GM12878 (cell line): ENCODE measurements around the gene RTN4R. TPM values are rescaled to one million over a fixed set of nuclear protein-coding genes. Genes with fewer than 3 reads are reported as not detected.

Experiments
- ATAC-seq: fragments of 200-7000 bp; cut with Tn5 transposase; 3 replicates; pipeline ENCODE4 v1.9.1; 2020; ENCODE audit warnings: mild to moderate bottlenecking, moderate library complexity
- BruUV-seq: library from RNA; stranded (reverse); fragments of 400-500 nt; replicated peaks from 2 replicates; lab custom pipeline; 2021; lab: Mats Ljungman, UMichigan
- CTCF ChIA-PET: fragments of 300-600 bp; sonication (Branson Sonifier 250); formaldehyde crosslinking; extraction: SDS; loops from one replicate; lab custom pipeline; 2021; ENCODE audit warnings: inconsistent platforms; lab: Yijun Ruan, JAX
- POLR2A ChIA-PET: fragments of 350-600 bp; formaldehyde crosslinking; extraction: SDS; loops from one replicate; lab custom pipeline; 2021; ENCODE audit warnings: inconsistent platforms; lab: Charles Lee
- RAD21 ChIA-PET: fragments of 300-600 bp; sonication (Branson Sonifier 250); formaldehyde crosslinking; loops from one replicate; lab custom pipeline; 2023; ENCODE audit warnings: antibody characterized with exemption; ENCODE audit not compliant: unreplicated experiment; lab: Charles Lee
- SMC1A ChIA-PET: fragments of 300-600 bp; sonication (Branson Sonifier 250); formaldehyde crosslinking; loops from one replicate; lab custom pipeline; 2023; ENCODE audit not compliant: unreplicated experiment, uncharacterized antibody; lab: Charles Lee
- DNase-seq: peaks from one replicate; pipeline ENCODE4 v3.0.0-alpha.2; 2011; ENCODE audit warnings: low read depth, low spot score
- FAIRE-seq: peaks from 3 replicates; lab custom pipeline; 2011; peaks lifted over from hg19 to GRCh38; lab: Jason Lieb, UNC
- H2AFZ ChIP-seq: 2 replicates; pipeline ENCODE4 v1.6.0; 2011; ENCODE audit warnings: low read depth, low read length, control low read depth; ENCODE audit not compliant: control insufficient read depth
- H3K27ac ChIP-seq: 2 replicates; pipeline ENCODE4 v1.5.1; 2011; ENCODE audit warnings: control low read depth; ENCODE audit not compliant: control insufficient read depth, insufficient read depth
- H3K27me3 ChIP-seq, 2 experiments: replicated peaks in 1 of 2; 2 replicates each; pipeline versions ENCODE4 v1.6.0 to v1.6.1; 2011; ENCODE audit warnings: low read length in 1 of 2; ENCODE audit not compliant: control insufficient read depth in 2 of 2, insufficient read depth in 2 of 2
- H3K36me3 ChIP-seq, 2 experiments: 2 replicates each; pipeline ENCODE4 v1.5.1; 2011; ENCODE audit warnings: low read length in 1 of 2; ENCODE audit not compliant: control insufficient read depth in 2 of 2, insufficient read depth in 2 of 2
- H3K4me1 ChIP-seq: 2 replicates; pipeline ENCODE4 v1.6.1; 2011; ENCODE audit warnings: mild to moderate bottlenecking, low read length, moderate library complexity, mixed read lengths; ENCODE audit not compliant: control insufficient read depth, insufficient read depth
- H3K4me2 ChIP-seq: 2 replicates; pipeline ENCODE4 v1.6.0; 2011; ENCODE audit warnings: control low read depth; ENCODE audit not compliant: control insufficient read depth, insufficient read depth
- H3K4me3 ChIP-seq: fragments of 200-600 bp; sonication (generic); 2 replicates; pipeline ENCODE4 v1.5.1; 2016
- H3K79me2 ChIP-seq: 2 replicates; pipeline ENCODE4 v1.6.0; 2011; ENCODE audit warnings: low read length; ENCODE audit not compliant: control insufficient read depth, insufficient read depth
- H3K9ac ChIP-seq: 2 replicates; pipeline ENCODE4 v1.8.0; 2011; ENCODE audit warnings: low read length, control low read depth, mixed read lengths; ENCODE audit not compliant: control insufficient read depth, insufficient read depth
- H3K9me3 ChIP-seq: replicated peaks from 3 replicates; pipeline ENCODE4 v1.5.1; 2011; ENCODE audit warnings: mild to moderate bottlenecking, low read length; ENCODE audit not compliant: control insufficient read depth, insufficient read depth
- H4K20me1 ChIP-seq: 2 replicates; pipeline ENCODE4 v1.6.0; 2011; ENCODE audit not compliant: control insufficient read depth, insufficient read depth
- BCLAF1 ChIP-seq: fragments of 450-650 bp; IDR thresholded peaks from 2 replicates; pipeline ENCODE4 v1.6.1; 2017; ENCODE audit warnings: antibody characterized with exemption, mild to moderate bottlenecking, moderate library complexity
- BHLHE40 ChIP-seq, 2 experiments: fragments of 450-650 bp in 1 of 2; IDR thresholded peaks; 2 replicates each; pipeline ENCODE4 v1.6.1; 2011 to 2017; ENCODE audit warnings: low read depth in 2 of 2, borderline replicate concordance in 1 of 2, improper control_type of control experiment in 1 of 2, low read length in 1 of 2, mild to moderate bottlenecking in 1 of 2
- CHD2 ChIP-seq: IDR thresholded peaks from 2 replicates; pipeline ENCODE4 v1.6.1; 2011; ENCODE audit warnings: low read depth, low read length, improper control_type of control experiment, borderline replicate concordance
- CREB1 ChIP-seq: IDR thresholded peaks from 2 replicates; pipeline ENCODE4 v1.6.1; 2012; ENCODE audit warnings: low read depth, mild to moderate bottlenecking, inconsistent platforms
- ELK1 ChIP-seq: IDR thresholded peaks from 2 replicates; pipeline ENCODE4 v1.6.1; 2012; ENCODE audit warnings: low read depth, low read length, improper control_type of control experiment
- IKZF1 ChIP-seq: fragments of 450-650 bp; conservative IDR thresholded peaks from 2 replicates; pipeline ENCODE4 v1.6.1; 2017; ENCODE audit warnings: antibody characterized with exemption, mild to moderate bottlenecking
- MAX ChIP-seq: IDR thresholded peaks from 2 replicates; pipeline ENCODE4 v1.6.1; 2012; ENCODE audit warnings: low read depth, low read length, improper control_type of control experiment
- MTA2 ChIP-seq: fragments of 450-650 bp; IDR thresholded peaks from 2 replicates; pipeline ENCODE4 v1.6.1; 2016; ENCODE audit warnings: low read depth, mild to moderate bottlenecking, moderate library complexity
- MTA3 ChIP-seq: IDR thresholded peaks from 2 replicates; pipeline ENCODE4 v1.6.1; 2012; ENCODE audit warnings: low read length, inconsistent platforms, borderline replicate concordance
- NR2C1 ChIP-seq: fragments of 450-650 bp; IDR thresholded peaks from 2 replicates; pipeline ENCODE4 v1.6.1; 2017; ENCODE audit warnings: antibody characterized with exemption, mild to moderate bottlenecking, moderate library complexity
- PBX3 ChIP-seq: IDR thresholded peaks from 2 replicates; pipeline ENCODE4 v1.6.1; 2011; ENCODE audit warnings: mild to moderate bottlenecking, low read depth, low read length, moderate library complexity; ENCODE audit not compliant: insufficient replicate concordance
- PKNOX1 ChIP-seq: fragments of 450-650 bp; IDR thresholded peaks from 2 replicates; pipeline ENCODE4 v1.6.1; 2016; ENCODE audit warnings: mild to moderate bottlenecking
- POLR2A ChIP-seq: IDR thresholded peaks from 2 replicates; pipeline ENCODE4 v1.6.1; 2011; ENCODE audit warnings: low read depth, mild to moderate bottlenecking, low read length
- SMARCA5 ChIP-seq: fragments of 450-650 bp; IDR thresholded peaks from 2 replicates; pipeline ENCODE4 v1.6.1; 2017; ENCODE audit warnings: mild to moderate bottlenecking
- USF2 ChIP-seq: IDR thresholded peaks from 2 replicates; pipeline ENCODE4 v1.6.1; 2011; ENCODE audit warnings: low read depth, low read length, improper control_type of control experiment, borderline replicate concordance
- WRNIP1 ChIP-seq: IDR thresholded peaks from 2 replicates; pipeline ENCODE4 v1.6.1; 2011; ENCODE audit warnings: low read depth, low read length, improper control_type of control experiment, borderline replicate concordance
- ZNF207 ChIP-seq: fragments of 450-650 bp; IDR thresholded peaks from 2 replicates; pipeline ENCODE4 v1.6.1; 2014; ENCODE audit warnings: antibody characterized with exemption, mild to moderate bottlenecking, borderline replicate concordance
- WGBS: methylation state at CpG from one replicate; pipeline ENCODE4 v1.1.6; 2016; ENCODE audit warnings: low lambda C conversion rate; ENCODE audit not compliant: insufficient replicate concordance, insufficient coverage; ENCODE audit errors: missing lambda C conversion rate; 5-methylcytosine and 5-hydroxymethylcytosine counted together
- in situ Hi-C: fragments of 300-500 bp; cut with MboI; formaldehyde crosslinking; loops from 9 replicates; pipeline ENCODE4 v1.14.3; 2018; ENCODE audit warnings: mixed read lengths
- intact Hi-C: fragments of 100-400 bp; cut with micrococcal nuclease; formaldehyde crosslinking; loops from one replicate; pipeline ENCODE4 v1.14.2; 2022; ENCODE audit not compliant: unreplicated experiment
- polyA plus RNA-seq, 11 experiments: library from polyadenylated mRNA; depleted of rRNA in 4 of 11; unstranded in 6 of 11; stranded (reverse) in 5 of 11; fragments of >200 nt; fragmentation: Nextera tagmentation in 4 of 11; fragmentation: Illumina TruSeq in 1 of 11; extraction: Ambion mirVana in 4 of 11; extraction: Trizol in 1 of 11; gene quantifications; 1 replicate in 1 of 11; 2 replicates in 10 of 11; pipeline versions ENCODE4 v1.2.1 to v1.2.3, GENCODE V29; 2011 to 2016; ENCODE audit warnings: inconsistent platforms in 2 of 11, missing spikeins in 2 of 11, low read depth in 1 of 11
- total RNA-seq, 4 experiments: library from RNA; depleted of rRNA in 3 of 4; stranded (reverse); fragments of >200 nt in 3 of 4; fragmentation: Illumina TruSeq in 1 of 4; extraction: Trizol in 1 of 4; gene quantifications; 2 replicates each; pipeline versions ENCODE4 v1.2.1 to v1.2.3, GENCODE V29; 2013 to 2021

RTN4R gene
- total and polyA plus RNA-seq, 10 of the 15 experiments (the other 5 are each of a cell fraction or from before 2014, with no cell fraction given): 0.03 to 1.0 (median 0.60) TPM; not detected in 2

- BruUV-seq: no TSS peak
- ChIA-PET POLR2A (no interaction called here), CTCF (interaction anchor here (1.0 kb wide), 1 partner anchor 117 kb away, joined by 4 read pairs; no protein-coding TSS in a partner anchor), RAD21 (no interaction called here), SMC1A (no interaction called here)
- H3K9me3 ChIP-seq: no peaks in the 10 kb centered on the region
- DNase-seq: no peak
- no peak overlapping the region for H3K4me3 ChIP-seq
- H3K27me3 ChIP-seq: no peaks in the 10 kb centered on the region; a peak in 1 of 4 replicates
- H4K20me1 ChIP-seq: no peaks in the 10 kb centered on the region
- no peak overlapping the region for H3K9ac ChIP-seq
- ATAC-seq: no peak
- intact Hi-C loops: no loop called here
- WGBS: 21% methylated on average over 12 of the region's 12 CpGs
- H3K4me2 ChIP-seq: no peak overlapping the region
- H3K27ac ChIP-seq: no peak overlapping the region
- TF ChIP-seq MTA2 (no peak), CREB1 (no peak), MTA3 (no peak), USF2 (no peak), ZNF207 (no peak), CHD2 (no peak), ELK1 (no peak), MAX (no peak), WRNIP1 (no peak), PKNOX1 (no peak), IKZF1 (no peak), BHLHE40 (IDR thresholded peaks at IDR 0.05; ENCODE audit: borderline replicate concordance in 1 of 2, low read depth in 2 of 2, low read length in 1 of 2) (no peak), PBX3 (no peak), SMARCA5 (no peak), POLR2A (no peak), BCLAF1 (no peak), NR2C1 (no peak)
- H3K79me2 ChIP-seq: no peaks in the 10 kb centered on the region
- in situ Hi-C loops: no loop called here
- H3K36me3 ChIP-seq: no peaks in the 10 kb centered on the region
- FAIRE-seq: no peak
- no peaks in the 10 kb centered on the region for H3K4me1 ChIP-seq
- no peak overlapping the region for H2AFZ ChIP-seq
Measured at GRCh38 chr22:20273758-20274181, 5.7 kb upstream of the RTN4R start.
